ENCODE data around the gene SAMD7.

Gene SAMD7

DNA sequence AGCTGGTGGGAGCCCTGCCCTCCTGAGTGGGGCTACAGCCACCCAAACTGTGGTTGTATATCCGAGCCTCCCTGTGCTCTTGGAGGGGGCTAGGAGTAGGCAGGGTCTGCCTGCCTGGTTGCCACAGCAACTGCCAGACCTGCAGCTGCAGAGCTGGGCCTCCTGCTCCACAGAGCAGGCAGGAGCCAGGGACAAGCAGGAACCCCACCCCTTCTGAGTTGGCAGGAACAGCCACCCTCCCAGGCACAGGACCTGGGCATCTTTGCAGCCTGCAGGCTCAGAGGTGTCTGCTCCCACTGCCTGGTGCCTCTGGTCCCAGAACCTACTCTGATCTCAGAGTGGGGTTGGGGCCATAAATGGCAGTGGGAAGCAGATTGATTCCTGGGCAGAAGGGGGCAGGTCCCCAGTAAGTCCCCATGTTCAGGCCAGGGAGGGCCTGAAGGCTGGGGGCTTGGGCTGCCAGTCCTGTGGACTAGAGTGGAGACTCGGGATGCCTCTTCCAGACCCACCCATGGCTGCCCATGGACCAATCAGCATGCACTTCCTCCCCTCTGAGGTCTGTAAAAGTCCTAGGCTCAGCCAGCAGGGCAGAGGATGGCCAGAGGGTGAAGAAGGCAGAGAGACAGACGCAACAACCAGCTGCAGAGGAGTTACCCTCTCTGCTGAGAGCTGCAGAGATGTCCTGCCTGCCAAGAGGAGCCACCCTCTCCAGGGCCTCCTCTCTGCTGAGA, 31.4 kb upstream of the SAMD7 start:
- Histone ChIP-seq H3K4me3 (ENCODE audit: low read depth, low read length) (no peak overlapping the region), H3K9ac (ENCODE audit: low read depth, low read length) (no peak overlapping the region), H3K4me1 (ENCODE audit: control insufficient read depth, insufficient read depth, low read length) (no peaks in the 10 kb centered on the region), H3K27me3 (ENCODE audit: control insufficient read depth, insufficient read depth, low read length) (no peaks in the 10 kb centered on the region), H3K9me3 (ENCODE audit: control insufficient read depth, insufficient read depth, low read length) (no peaks in the 10 kb centered on the region), H3K36me3 (ENCODE audit: control insufficient read depth, insufficient read depth, low read length) (no peaks in the 10 kb centered on the region)

DNA sequence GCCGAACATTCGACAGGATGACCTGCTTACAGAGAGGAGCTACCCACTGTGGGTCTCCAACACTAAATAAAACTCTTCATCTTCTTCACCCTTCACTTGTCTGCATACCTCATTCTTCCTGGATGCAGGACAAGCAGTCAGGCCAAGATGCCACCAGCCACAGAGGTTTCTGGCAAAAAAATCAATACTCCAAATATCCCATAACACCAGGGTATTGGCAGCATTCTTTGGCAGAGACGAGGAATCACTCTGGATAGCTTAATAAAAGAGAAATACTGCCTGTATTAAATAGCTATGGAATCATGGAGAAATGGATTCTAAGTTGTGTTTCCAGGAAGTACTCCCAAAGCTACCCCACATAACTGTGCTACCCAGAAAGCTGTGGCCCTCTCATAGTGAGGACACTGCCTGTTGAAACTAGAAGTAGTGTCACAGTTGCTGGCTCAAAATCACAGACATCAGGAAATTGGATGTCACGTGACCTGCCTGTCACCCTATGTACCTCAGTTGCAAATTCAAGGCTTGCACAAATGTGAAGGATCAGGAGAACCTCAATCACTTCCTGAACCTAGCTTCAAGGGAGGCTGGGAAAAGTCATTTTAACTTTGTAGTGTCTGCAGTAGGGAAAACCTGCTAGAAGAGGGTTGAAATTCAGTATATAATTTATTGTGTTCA, 30.7 kb upstream of the SAMD7 start:
- H3K36me3 ChIP-seq (ENCODE audit: control insufficient read depth, insufficient read depth, low read length), result no peaks in the 10 kb centered on the region
- no peaks in the 10 kb centered on the region for H3K27me3 ChIP-seq (ENCODE audit: control insufficient read depth, insufficient read depth, low read length)
- no peaks in the 10 kb centered on the region for H3K9me3 ChIP-seq (ENCODE audit: control insufficient read depth, insufficient read depth, low read length)
- no peak overlapping the region for H3K9ac ChIP-seq (ENCODE audit: low read depth, low read length)
- no peak overlapping the region for H3K4me3 ChIP-seq (ENCODE audit: low read depth, low read length)
- no peaks in the 10 kb centered on the region for H3K4me1 ChIP-seq (ENCODE audit: control insufficient read depth, insufficient read depth, low read length)

DNA sequence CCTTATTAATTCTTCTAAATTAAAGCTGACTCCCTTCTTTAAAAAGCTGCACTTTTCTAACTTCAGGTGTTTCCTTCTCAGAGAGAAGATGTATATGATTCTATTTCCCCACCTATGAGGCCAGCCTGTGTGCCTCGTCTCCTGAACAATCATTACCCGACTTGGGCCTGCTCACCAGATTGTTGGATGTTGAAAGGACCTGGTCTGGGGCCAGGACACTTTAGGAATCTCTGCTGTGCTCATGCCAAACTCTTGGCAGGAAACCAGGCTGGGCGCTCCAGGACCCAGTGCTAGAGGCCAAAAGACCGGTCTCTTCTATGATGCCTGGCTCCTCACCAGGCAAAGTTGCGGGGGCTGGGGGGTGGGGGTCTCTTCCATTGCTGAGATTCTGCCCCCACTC, 24.7 kb upstream of the SAMD7 start:
- Histone ChIP-seq H3K9ac (ENCODE audit: low read depth, low read length) (no peak overlapping the region), H3K4me1 (ENCODE audit: control insufficient read depth, insufficient read depth, low read length) (peaks cover 3% of the 10 kb centered on the region), H3K4me3 (ENCODE audit: low read depth, low read length) (no peak overlapping the region), H3K36me3 (ENCODE audit: control insufficient read depth, insufficient read depth, low read length) (no peaks in the 10 kb centered on the region), H3K9me3 (ENCODE audit: control insufficient read depth, insufficient read depth, low read length) (no peaks in the 10 kb centered on the region), H3K27me3 (ENCODE audit: control insufficient read depth, insufficient read depth, low read length) (no peaks in the 10 kb centered on the region)

DNA sequence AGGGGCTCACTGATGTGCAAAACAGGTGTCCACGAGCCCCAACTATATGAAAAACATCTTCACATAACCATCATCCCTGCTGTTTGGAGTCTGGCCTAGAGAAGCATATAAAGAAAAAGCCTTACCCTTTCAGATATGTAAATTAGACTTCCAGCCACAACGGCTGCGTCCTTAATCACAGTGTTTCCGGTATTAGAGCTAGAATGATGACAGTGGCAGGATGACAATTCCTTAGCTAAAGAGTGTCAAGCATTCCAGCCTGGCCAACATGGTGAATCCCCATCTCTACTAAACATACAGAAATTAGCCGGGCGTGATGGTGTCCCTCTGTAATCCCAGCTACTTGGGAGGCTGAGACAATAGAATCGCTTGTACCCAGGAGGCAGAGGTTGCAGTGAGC, 19.5 kb upstream of the SAMD7 start:
- H3K9ac ChIP-seq (ENCODE audit: low read depth, low read length), result no peak overlapping the region
- H3K36me3 ChIP-seq (ENCODE audit: control insufficient read depth, insufficient read depth, low read length), result no peaks in the 10 kb centered on the region
- no peaks in the 10 kb centered on the region for H3K4me1 ChIP-seq (ENCODE audit: control insufficient read depth, insufficient read depth, low read length)
- H3K4me3 ChIP-seq (ENCODE audit: low read depth, low read length), result no peak overlapping the region
- no peaks in the 10 kb centered on the region for H3K27me3 ChIP-seq (ENCODE audit: control insufficient read depth, insufficient read depth, low read length)
- no peaks in the 10 kb centered on the region for H3K9me3 ChIP-seq (ENCODE audit: control insufficient read depth, insufficient read depth, low read length)

DNA sequence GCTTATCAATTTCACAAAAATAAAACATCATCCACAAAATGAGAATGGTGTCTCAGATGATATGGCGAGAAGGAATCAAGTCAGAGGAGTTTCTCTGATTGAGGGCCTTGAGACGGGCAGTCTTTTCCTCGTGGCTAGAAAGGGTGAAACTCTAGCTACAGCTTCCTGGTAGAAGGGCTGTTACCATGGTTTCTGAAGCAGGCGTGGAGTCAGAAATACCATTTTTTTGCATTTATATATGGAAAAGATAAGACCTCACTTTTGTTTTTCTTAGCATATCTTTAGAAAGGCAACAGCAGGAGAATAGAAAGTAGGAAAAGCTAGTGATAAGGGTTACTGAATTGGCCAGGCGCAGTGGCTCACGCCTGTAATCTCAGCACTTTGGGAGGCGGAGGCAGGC, 17.3 kb upstream of the SAMD7 start:
- no peaks in the 10 kb centered on the region for H3K27me3 ChIP-seq (ENCODE audit: control insufficient read depth, insufficient read depth, low read length)
- H3K9me3 ChIP-seq (ENCODE audit: control insufficient read depth, insufficient read depth, low read length), result no peaks in the 10 kb centered on the region
- H3K9ac ChIP-seq (ENCODE audit: low read depth, low read length), result no peak overlapping the region
- H3K36me3 ChIP-seq (ENCODE audit: control insufficient read depth, insufficient read depth, low read length), result no peaks in the 10 kb centered on the region
- no peak overlapping the region for H3K4me3 ChIP-seq (ENCODE audit: low read depth, low read length)
- H3K4me1 ChIP-seq (ENCODE audit: control insufficient read depth, insufficient read depth, low read length), result no peaks in the 10 kb centered on the region

DNA sequence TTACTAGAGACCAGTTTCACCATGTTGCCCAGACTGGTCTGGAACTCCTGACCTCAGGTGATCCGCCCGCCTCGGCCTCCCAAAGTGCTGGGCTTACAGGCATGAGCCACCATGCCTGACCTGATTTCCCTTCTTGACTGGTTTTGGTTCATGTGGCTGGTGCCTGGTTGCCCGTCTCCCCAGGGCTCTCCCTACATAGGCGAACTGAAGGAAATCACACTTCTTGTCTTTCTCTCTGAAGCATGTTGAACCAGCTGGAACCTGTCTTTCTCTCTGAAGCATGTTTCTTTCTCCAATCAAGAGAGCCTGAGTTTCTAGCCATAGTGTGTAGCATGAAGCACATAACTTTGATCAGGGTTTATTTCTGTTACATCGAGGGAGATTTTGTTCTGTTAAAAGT, 16.3 kb upstream of the SAMD7 start:
- Histone ChIP-seq H3K9me3 (ENCODE audit: control insufficient read depth, insufficient read depth, low read length) (no peaks in the 10 kb centered on the region), H3K9ac (ENCODE audit: low read depth, low read length) (no peak overlapping the region), H3K4me3 (ENCODE audit: low read depth, low read length) (no peak overlapping the region), H3K27me3 (ENCODE audit: control insufficient read depth, insufficient read depth, low read length) (no peaks in the 10 kb centered on the region), H3K4me1 (ENCODE audit: control insufficient read depth, insufficient read depth, low read length) (no peaks in the 10 kb centered on the region), H3K36me3 (ENCODE audit: control insufficient read depth, insufficient read depth, low read length) (no peaks in the 10 kb centered on the region)

DNA sequence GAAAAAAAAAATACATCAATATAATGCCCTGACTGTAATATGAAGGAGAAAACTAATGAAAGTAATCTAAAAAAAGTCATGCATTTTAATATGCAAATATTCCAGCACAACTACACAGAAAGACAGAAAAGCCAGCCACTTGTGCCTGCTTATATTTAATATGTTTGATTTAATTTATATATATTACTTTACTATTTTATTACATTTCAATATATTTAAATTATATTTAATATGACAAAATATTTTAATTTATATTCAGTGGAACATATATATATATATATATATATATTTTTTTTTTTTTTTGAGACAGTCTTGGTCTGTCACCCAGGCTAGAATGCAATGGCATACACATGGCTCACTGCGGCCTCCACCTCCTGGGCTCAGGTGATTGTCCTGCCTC, 14.1 kb upstream of the SAMD7 start:
- H3K9ac ChIP-seq (ENCODE audit: low read depth, low read length), result no peak overlapping the region
- H3K4me3 ChIP-seq (ENCODE audit: low read depth, low read length), result no peak overlapping the region
- no peaks in the 10 kb centered on the region for H3K9me3 ChIP-seq (ENCODE audit: control insufficient read depth, insufficient read depth, low read length)
- H3K4me1 ChIP-seq (ENCODE audit: control insufficient read depth, insufficient read depth, low read length), result no peaks in the 10 kb centered on the region
- no peaks in the 10 kb centered on the region for H3K27me3 ChIP-seq (ENCODE audit: control insufficient read depth, insufficient read depth, low read length)
- H3K36me3 ChIP-seq (ENCODE audit: control insufficient read depth, insufficient read depth, low read length), result no peaks in the 10 kb centered on the region

DNA sequence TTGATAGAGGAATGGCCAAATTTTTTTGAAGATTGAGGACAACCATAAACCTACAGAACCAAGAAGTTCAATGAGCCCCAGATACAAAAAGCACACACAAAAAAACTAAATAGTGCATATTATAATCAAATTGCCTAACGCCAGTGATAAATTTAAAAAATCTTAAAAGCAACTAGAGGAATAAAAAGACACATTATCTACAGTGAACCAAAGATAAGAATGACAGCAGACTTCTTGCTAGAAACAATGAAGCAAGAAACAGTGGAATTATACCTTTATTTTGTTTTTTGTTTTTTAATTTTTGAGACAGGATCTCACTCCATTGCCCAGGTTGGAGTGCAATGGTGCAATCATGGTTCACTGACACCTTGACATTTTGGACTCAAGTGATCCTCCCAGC, 9.9 kb upstream of the SAMD7 start:
- Histone ChIP-seq H3K4me3 (ENCODE audit: low read depth, low read length) (no peak overlapping the region), H3K27me3 (ENCODE audit: control insufficient read depth, insufficient read depth, low read length) (no peaks in the 10 kb centered on the region), H3K9ac (ENCODE audit: low read depth, low read length) (no peak overlapping the region), H3K9me3 (ENCODE audit: control insufficient read depth, insufficient read depth, low read length) (no peaks in the 10 kb centered on the region), H3K4me1 (ENCODE audit: control insufficient read depth, insufficient read depth, low read length) (no peaks in the 10 kb centered on the region), H3K36me3 (ENCODE audit: control insufficient read depth, insufficient read depth, low read length) (no peaks in the 10 kb centered on the region)

DNA sequence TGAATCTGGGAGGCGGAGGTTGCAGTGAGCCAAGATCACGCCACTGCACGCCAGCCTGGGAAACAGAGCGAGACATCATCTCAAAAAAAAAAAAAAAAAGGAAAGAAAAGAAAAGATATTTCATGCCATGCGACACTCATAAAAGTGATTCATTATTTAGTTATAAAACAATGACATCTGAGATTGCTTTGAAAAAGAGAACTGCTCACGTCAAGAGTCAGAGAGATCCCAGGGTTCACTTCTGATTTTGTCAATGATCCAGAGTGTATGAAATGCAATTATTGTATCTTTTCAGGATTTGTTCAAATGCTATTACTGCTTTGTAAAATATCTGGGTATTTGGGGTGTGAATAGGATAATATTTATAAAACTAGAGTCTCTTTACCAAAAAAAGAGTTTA, 6.0 kb upstream of the SAMD7 start:
- H3K4me1 ChIP-seq (ENCODE audit: control insufficient read depth, insufficient read depth, low read length), result no peaks in the 10 kb centered on the region

DNA sequence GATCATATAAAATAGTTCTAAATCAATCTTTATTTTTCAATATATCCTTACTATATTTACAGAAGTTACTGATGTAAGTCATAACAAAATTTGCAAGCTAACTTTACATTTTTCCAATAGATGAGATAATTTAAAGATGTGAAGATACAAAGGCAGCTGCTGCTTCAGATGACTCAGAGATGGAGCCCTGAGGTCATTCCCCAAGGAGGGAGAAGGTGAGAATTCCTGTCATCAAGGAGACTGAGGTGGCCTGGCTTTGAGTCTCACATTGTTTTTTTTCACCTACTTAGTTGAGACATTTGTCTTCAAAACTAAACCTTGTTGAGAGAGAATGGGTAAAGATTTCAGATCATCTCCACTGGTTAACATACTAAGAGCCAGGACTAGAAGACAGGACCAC, 3.9 kb upstream of the SAMD7 start:
- H3K4me3 ChIP-seq (ENCODE audit: low read depth, low read length), result no peak overlapping the region
- no peaks in the 10 kb centered on the region for H3K4me1 ChIP-seq (ENCODE audit: control insufficient read depth, insufficient read depth, low read length)
- no peaks in the 10 kb centered on the region for H3K9me3 ChIP-seq (ENCODE audit: control insufficient read depth, insufficient read depth, low read length)
- H3K9ac ChIP-seq (ENCODE audit: low read depth, low read length), result no peak overlapping the region
- H3K27me3 ChIP-seq (ENCODE audit: control insufficient read depth, insufficient read depth, low read length), result no peaks in the 10 kb centered on the region
- no peaks in the 10 kb centered on the region for H3K36me3 ChIP-seq (ENCODE audit: control insufficient read depth, insufficient read depth, low read length)

More for the DNA sequence above, 6.0 kb upstream of the SAMD7 start:
- Histone ChIP-seq H3K9me3 (ENCODE audit: control insufficient read depth, insufficient read depth, low read length) (no peaks in the 10 kb centered on the region), H3K9ac (ENCODE audit: low read depth, low read length) (no peak overlapping the region), H3K4me3 (ENCODE audit: low read depth, low read length) (no peak overlapping the region), H3K27me3 (ENCODE audit: control insufficient read depth, insufficient read depth, low read length) (no peaks in the 10 kb centered on the region), H3K36me3 (ENCODE audit: control insufficient read depth, insufficient read depth, low read length) (no peaks in the 10 kb centered on the region)

DNA sequence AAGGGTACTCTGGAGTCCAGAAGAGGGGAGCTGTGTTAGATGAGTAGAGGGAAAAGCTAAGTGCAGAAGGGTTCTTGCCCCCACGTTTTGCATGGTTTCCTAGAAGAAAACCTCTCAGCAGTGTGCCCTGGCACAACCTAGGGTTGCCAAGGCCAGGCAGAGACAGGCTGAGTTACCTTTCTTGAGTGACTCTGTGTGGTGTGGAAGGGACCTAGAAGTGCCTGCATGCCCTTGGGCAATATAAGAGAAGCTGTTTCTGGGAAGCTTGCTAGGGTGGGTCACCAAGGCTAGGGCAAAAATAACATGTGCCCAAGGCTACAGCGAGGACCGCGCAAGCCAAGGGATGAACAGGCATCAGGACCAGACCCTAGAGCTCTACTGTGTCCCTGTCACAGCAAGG, 3.4 kb upstream of the SAMD7 start:
- H3K4me1 ChIP-seq (ENCODE audit: control insufficient read depth, insufficient read depth, low read length), result no peaks in the 10 kb centered on the region
- H3K27me3 ChIP-seq (ENCODE audit: control insufficient read depth, insufficient read depth, low read length), result no peaks in the 10 kb centered on the region
- no peak overlapping the region for H3K4me3 ChIP-seq (ENCODE audit: low read depth, low read length)
- H3K9me3 ChIP-seq (ENCODE audit: control insufficient read depth, insufficient read depth, low read length), result no peaks in the 10 kb centered on the region
- H3K36me3 ChIP-seq (ENCODE audit: control insufficient read depth, insufficient read depth, low read length), result no peaks in the 10 kb centered on the region
- H3K9ac ChIP-seq (ENCODE audit: low read depth, low read length), result no peak overlapping the region

DNA sequence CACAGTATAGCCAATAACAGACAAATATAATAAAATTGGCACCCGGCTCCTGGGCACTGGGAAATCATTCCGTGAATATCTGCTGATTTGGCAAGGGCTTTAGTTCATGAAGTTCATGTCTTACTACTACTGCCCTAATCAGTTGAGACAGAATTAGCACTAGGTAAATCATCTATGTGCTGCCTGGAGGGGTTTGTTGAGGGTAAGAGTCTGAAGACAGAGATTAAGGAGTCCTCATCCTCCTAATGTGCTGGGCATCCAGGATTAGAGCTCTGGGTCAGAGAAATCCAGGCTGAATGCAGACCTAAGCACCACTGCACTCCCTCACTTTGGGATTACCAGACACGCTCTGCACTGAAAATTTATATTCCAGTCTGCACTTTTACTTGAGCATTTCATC, 2.0 kb downstream of the SAMD7 start:
- no peak overlapping the region for H3K4me3 ChIP-seq (ENCODE audit: low read depth, low read length)
- no peaks in the 10 kb centered on the region for H3K36me3 ChIP-seq (ENCODE audit: control insufficient read depth, insufficient read depth, low read length)
- no peaks in the 10 kb centered on the region for H3K27me3 ChIP-seq (ENCODE audit: control insufficient read depth, insufficient read depth, low read length)
- H3K9me3 ChIP-seq (ENCODE audit: control insufficient read depth, insufficient read depth, low read length), result no peaks in the 10 kb centered on the region
- H3K4me1 ChIP-seq (ENCODE audit: control insufficient read depth, insufficient read depth, low read length), result no peaks in the 10 kb centered on the region
- H3K9ac ChIP-seq (ENCODE audit: low read depth, low read length), result no peak overlapping the region
